ENCODE results near the gene EHMT1. TPM values are rescaled to one million over a fixed set of nuclear protein-coding genes. Genes with fewer than 3 reads are reported as not detected.
"Not testable (repeated sequence)": the region's sequence is repeated elsewhere in the genome, so short reads cannot be mapped to it uniquely, and the experiment has no call there.

Gene EHMT1
- total RNA-seq, 1 donor from 2014 or later = 40.8 TPM

GRCh38 chr9:137719194-137719593 is 100.4 kb downstream of the EHMT1 start:
- H3K4me3 ChIP-seq (ENCODE audit: low read depth, low read length) = no peak overlapping the region
- no peak for TF ChIP-seq CTCF (conservative IDR thresholded peaks at IDR 0.05; ENCODE audit: low read depth, low read length)
- no peak for DNase-seq (ENCODE audit: low read depth)

GRCh38 chr9:137720571-137721110 is 101.8 kb downstream of the EHMT1 start:
- no peak for DNase-seq (ENCODE audit: low read depth)
- H3K4me3 ChIP-seq (ENCODE audit: low read depth, low read length) = no peak overlapping the region
- TF ChIP-seq CTCF (conservative IDR thresholded peaks at IDR 0.05; ENCODE audit: low read depth, low read length) = no peak

GRCh38 chr9:137721479-137721878 is 102.7 kb downstream of the EHMT1 start:
- H3K4me3 ChIP-seq (ENCODE audit: low read depth, low read length) = no peak overlapping the region
- DNase-seq (ENCODE audit: low read depth) = no peak
- no peak for TF ChIP-seq CTCF (conservative IDR thresholded peaks at IDR 0.05; ENCODE audit: low read depth, low read length)

GRCh38 chr9:137721899-137722298 is 103.1 kb downstream of the EHMT1 start:
- no peak overlapping the region for H3K4me3 ChIP-seq (ENCODE audit: low read depth, low read length)
- DNase-seq (ENCODE audit: low read depth) = no peak
- TF ChIP-seq CTCF (conservative IDR thresholded peaks at IDR 0.05; ENCODE audit: low read depth, low read length) = peak; percentile 10

GRCh38 chr9:137722481-137722880 is 103.7 kb downstream of the EHMT1 start:
- TF ChIP-seq CTCF (conservative IDR thresholded peaks at IDR 0.05; ENCODE audit: low read depth, low read length) = no peak
- DNase-seq (ENCODE audit: low read depth) = no peak
- H3K4me3 ChIP-seq (ENCODE audit: low read depth, low read length) = no peak overlapping the region

GRCh38 chr9:137723356-137723755 is 104.6 kb downstream of the EHMT1 start:
- not testable (repeated sequence) for DNase-seq (ENCODE audit: low read depth); H3K4me3 ChIP-seq (ENCODE audit: low read depth, low read length)

- no peak overlapping the region for H3K4me3 ChIP-seq (ENCODE audit: low read depth, low read length)
- no peak for DNase-seq (ENCODE audit: low read depth)
- no peak for TF ChIP-seq CTCF (conservative IDR thresholded peaks at IDR 0.05; ENCODE audit: low read depth, low read length)
Observed at GRCh38 chr9:137723783-137724445, 105.1 kb downstream of the EHMT1 start.

All from epithelial cell of proximal tubule (primary cell).